NB4 (cell line): ENCODE results near the gene NADSYN1.

Source experiments
- CTCF ChIP-seq: IDR thresholded peaks from one replicate; pipeline ENCODE4 v1.5.1; 2012; ENCODE audit warnings: low read depth, low read length
- MYC ChIP-seq: IDR thresholded peaks from 2 replicates; pipeline ENCODE4 v1.6.1; 2011; ENCODE audit warnings: low read depth, low read length
- POLR2A ChIP-seq: IDR thresholded peaks from 2 replicates; pipeline ENCODE4 v1.6.1; 2011; ENCODE audit warnings: mild to moderate bottlenecking; ENCODE audit not compliant: insufficient read length; ENCODE audit errors: extremely low read depth

- TF ChIP-seq CTCF (no peak), POLR2A (no peak), MYC (no peak)
Observed at GRCh38 chr11:71548716-71549151, 95.7 kb downstream of the NADSYN1 start.
